Stimulated activated CD8-positive, alpha-beta memory T cell treated with anti-CD3 and anti-CD28 coated beads, Interleukin-12 subunit alpha, Interleukin-12 subunit beta, amount 100 ng/mL, for 1 hour (primary cell): Measurements from ENCODE around the gene PEF1.

Experiments
- DNase-seq: peaks from one replicate; pipeline ENCODE4 v3.0.0-alpha.2; 2020; ENCODE audit warnings: low read depth

PEF1 gene

GRCh38 chr1:31644560-31645273 is at the start of gene PEF1:
Gene PEF1, minus strand, starts transcription at chr1:31644876. Its CDS starts 12 bp downstream, at chr1:31644864.
- DNase-seq, result peak; percentile 99

GRCh38 chr1:31693231-31693630 is 48.6 kb upstream of the PEF1 start:
- DNase-seq, result no peak

GRCh38 chr1:31691951-31692350 is 47.3 kb upstream of the PEF1 start:
- DNase-seq, result no peak

GRCh38 chr1:31691446-31691845 is 46.8 kb upstream of the PEF1 start:
- no peak for DNase-seq

GRCh38 chr1:31690921-31691320 is 46.2 kb upstream of the PEF1 start:
- no peak for DNase-seq

DNA sequence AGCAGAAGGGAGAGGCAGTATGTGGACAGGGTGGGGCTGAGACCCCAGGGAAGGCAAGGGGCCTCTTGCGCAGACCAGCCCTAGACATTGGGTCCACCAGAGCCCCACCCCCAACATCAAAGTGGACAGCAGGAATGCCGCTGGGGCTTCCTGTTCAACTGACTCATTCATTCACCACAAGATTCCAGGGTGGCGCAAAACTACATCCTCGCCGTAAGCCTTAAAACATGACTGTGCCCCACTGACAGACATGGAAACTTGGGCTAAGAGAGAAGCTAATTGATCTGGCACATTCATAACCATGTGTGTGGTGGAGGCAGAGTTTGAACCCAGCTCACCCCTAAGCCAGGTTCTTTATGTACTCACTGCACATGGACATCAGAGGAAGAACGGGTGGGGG is 45.2 kb upstream of the PEF1 start:
- DNase-seq, result no peak

DNA sequence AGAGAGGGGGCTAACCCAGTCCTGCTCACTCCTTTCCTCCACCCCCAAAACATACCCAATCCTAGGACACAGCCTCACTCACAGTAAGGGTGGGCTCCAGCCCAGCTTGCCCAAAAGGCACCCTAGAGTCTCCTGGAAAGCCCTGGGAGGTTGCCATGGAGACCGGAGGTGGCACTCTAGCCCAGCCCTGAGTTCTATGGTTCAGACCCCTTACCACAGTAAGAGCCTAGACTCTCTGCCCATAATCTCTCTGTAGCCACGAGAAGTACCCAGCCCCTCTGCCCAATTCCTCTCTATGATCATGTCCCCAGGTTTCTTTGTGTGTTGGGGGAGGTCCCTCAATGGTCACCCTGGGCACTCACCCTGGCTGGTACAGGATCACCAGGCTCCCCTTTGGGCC is 44.7 kb upstream of the PEF1 start:
- no peak for DNase-seq

DNA sequence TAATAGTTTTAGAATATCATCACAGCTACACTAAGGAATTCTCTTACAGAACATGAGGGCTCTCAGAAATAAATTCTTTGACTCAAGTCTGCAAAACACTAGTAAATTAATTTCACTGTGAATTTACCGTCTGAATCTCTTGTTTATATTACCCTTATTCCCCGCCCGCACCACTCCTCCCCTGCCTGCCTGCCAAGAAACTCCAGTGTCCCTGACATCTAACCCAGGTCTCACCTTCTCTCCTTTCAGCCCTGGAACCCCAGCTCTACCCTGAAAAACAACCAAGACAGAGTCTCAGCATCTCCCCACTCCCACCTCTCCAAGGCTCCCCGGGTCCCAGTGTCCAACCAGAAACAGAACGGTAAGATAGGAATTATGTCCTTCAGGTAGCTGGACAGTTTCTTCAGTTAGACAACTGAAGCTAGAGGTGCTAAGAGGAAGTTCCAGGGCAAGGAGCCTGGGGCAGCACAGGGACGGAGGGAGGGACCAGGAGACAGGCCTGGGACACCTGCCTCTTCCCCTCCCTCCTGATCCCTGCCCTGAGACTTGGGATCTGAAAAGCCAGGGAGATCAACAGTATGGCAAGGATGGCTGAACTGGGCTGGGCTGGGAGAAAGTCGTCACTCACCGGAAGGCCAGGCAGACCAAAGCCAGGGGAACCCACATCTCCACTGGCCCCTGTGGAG is 43.7 kb upstream of the PEF1 start:
- no peak for DNase-seq

- no peak for DNase-seq
Observed at GRCh38 chr1:31687601-31688000, 42.9 kb upstream of the PEF1 start.

- no peak for DNase-seq
Observed at GRCh38 chr1:31685795-31686194, 41.1 kb upstream of the PEF1 start.

GRCh38 chr1:31683997-31684396 is 39.3 kb upstream of the PEF1 start:
- DNase-seq, result no peak

GRCh38 chr1:31681415-31681814 is 36.7 kb upstream of the PEF1 start:
- DNase-seq, result no peak

- no peak for DNase-seq
Observed at GRCh38 chr1:31679676-31680230, 35.1 kb upstream of the PEF1 start.

- no peak for DNase-seq
Observed at GRCh38 chr1:31679091-31679490, 34.4 kb upstream of the PEF1 start.

- no peak for DNase-seq
Observed at GRCh38 chr1:31678681-31679080, 34.0 kb upstream of the PEF1 start.

DNA sequence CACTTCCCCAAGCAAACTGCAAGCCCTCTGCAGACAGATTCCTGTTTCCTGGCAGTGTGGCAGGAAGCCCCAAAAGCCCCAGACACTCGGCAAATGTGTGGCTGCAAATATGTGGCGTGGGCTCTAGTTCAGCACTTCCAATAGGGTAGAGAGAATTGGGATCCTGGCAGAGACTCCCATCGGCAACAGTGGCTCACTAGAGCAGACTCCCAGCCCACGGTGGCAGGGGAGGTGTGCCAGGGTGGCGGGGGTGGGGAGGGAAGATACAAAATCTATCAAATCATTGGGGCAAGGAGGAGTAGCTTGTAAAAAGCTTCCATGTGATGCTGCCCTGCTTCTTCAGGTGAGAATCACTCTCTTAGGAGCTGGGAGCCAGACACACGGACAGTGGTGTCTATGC is 33.3 kb upstream of the PEF1 start:
- no peak for DNase-seq

GRCh38 chr1:31677401-31677800 is 32.7 kb upstream of the PEF1 start:
- DNase-seq, result no peak

- DNase-seq, result no peak
Observed at GRCh38 chr1:31675756-31676155, 31.1 kb upstream of the PEF1 start.

- no peak for DNase-seq
Observed at GRCh38 chr1:31675161-31675560, 30.5 kb upstream of the PEF1 start.

DNA sequence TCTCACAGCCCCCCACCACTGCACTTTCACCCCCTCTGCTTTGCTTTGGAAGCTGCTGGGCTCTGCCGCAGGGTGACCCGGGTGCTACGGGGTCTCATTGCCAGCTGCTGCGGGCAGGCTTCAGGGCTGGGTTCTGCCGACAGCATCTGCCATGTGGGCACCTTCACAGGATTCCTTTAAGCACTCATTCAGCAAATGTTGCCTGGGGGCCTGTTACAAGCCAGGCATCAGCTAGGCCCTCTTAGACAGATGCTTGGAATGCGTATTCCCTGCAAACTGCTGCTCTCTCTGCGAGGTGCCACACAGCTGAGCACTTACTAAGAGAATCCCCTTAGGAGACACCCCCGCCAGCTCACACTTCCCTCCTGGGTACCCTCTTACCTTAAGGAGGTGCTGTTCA is 29.9 kb upstream of the PEF1 start:
- no peak for DNase-seq

DNA sequence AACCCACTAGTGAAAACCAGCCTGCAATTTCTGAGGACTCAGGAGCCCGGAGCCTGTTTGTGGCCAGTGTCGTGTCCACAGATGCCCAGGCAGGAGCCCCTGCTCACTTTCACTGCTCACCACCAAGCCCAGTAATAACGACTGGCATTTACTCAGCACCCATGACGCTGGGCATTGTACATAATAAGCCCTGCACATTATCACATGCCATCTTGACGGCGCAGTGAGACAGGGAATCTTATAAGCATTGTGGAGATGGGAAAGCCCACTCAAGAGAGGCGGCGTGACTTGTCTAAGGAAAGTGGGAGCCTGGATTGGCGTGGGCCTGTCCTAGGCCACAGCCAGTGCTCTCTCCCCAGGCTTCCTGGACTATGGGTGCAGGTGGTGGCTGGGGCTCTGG is 28.8 kb upstream of the PEF1 start:
- DNase-seq, result no peak

DNA sequence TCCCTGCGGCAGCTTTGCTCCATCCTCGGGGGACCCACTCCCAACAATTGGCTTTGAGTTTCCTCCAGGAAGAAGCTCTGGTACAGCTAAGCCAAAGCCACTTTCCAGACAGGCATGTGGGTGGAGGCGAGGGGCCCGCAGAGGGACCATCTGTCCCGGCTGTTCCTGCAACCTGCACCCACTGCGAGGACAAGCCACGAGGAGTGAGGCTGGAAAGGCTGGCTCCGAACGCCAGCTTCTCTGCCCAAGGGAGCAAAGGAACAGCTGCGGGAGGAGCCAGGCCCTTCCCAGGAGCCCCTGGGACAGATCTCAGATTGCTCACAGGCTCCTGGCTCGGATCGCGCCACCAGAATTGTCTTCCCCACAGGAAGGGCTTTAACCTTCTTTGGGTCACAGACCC is 28.3 kb upstream of the PEF1 start:
- no peak for DNase-seq

DNA sequence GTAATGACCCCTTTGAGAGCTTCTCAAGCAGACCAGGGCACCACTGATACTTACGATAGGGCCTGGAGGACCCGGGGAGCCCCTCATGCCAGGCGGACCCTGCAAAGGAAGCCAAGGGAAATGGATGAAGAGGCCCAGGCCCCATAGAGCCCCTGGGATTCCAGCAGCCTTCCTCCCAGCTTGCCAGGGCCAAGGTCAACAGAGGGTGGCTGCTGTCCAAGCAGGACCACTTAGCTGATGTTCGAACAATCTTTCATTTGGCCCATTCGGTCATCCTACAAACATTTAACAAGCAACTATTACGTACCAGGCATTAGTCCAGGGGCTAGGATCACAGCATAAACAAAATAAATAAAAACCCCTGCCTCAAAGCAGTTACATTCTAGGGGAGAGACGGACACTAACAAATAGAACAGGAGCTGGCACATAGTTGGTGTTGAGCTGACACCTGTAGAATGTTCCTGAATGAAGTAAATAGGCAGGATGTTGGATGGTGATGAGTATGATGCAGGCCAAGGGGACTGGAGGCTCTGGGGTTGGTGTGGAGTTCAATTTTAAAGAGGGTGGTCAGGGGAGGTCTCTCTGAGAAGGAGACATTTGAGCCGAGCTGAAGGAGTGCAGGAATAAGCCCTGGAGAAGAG is 27.0 kb upstream of the PEF1 start:
- no peak for DNase-seq
